Measurements from ENCODE around the gene SUSD4. TPM values are rescaled to one million over a fixed set of nuclear protein-coding genes. Genes with fewer than 3 reads are reported as not detected.
A peak's percentile ranks its signal among the peaks of the same experiment; 100 is the strongest.

SUSD4 gene
- total RNA-seq, 6 experiments from 2014 or later: 1.3 to 5.9 (median 2.8) TPM

DNA sequence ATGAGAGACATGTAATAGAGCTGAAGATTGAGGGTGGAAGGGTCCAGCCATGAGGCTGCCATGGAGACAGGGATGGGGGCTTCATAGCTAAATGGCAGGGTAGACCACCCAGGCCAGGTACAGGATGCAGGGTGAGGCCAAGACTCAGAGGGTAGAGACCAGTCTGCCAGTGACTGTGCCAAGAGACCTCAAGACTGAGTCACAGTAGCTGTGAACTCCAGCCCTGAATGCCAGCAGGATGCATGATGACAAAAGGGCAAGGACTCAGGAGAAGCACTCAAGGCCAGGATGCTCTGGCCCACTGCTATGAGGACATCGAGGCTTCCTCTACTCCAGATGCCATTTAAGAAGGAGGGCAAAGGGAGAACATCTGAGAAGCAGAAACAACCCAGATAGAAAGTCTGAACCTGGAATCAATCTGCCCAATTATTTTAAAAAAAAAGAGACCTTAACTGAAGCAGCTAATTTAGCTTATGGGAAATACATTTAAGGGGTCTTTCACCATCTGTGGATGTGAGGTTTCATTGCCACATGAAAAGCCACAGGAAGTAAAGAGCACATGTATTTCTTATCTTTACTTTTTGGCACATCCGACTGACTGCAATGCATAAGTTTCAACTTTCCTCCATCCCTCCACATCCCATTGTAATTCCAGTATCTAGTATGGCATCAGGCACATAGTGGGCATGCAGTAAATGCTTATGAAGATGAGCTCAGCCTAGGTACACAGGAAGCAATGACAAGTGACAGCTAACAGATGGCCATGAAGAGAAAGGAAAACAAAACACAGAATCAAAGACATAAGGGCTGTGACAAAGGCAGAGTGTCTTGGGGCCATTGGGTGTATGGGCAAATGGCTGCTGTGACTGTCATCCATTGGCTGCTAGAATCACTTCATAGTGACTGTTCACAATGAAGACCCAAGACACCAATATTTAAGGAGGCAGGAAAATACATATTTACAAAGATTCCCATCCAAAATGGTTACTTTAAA, 40.2 kb downstream of the SUSD4 start:
- no peak for ATAC-seq
- H3K4me3 ChIP-seq: no peak overlapping the region
- no peaks in the 10 kb centered on the region for H3K27me3 ChIP-seq
- no peak for TF ChIP-seq POLR2A (IDR thresholded peaks at IDR 0.05)
- TF ChIP-seq, protein P1, sequence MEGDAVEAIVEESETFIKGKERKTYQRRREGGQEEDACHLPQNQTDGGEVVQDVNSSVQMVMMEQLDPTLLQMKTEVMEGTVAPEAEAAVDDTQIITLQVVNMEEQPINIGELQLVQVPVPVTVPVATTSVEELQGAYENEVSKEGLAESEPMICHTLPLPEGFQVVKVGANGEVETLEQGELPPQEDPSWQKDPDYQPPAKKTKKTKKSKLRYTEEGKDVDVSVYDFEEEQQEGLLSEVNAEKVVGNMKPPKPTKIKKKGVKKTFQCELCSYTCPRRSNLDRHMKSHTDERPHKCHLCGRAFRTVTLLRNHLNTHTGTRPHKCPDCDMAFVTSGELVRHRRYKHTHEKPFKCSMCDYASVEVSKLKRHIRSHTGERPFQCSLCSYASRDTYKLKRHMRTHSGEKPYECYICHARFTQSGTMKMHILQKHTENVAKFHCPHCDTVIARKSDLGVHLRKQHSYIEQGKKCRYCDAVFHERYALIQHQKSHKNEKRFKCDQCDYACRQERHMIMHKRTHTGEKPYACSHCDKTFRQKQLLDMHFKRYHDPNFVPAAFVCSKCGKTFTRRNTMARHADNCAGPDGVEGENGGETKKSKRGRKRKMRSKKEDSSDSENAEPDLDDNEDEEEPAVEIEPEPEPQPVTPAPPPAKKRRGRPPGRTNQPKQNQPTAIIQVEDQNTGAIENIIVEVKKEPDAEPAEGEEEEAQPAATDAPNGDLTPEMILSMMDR (IDR thresholded peaks at IDR 0.05): no peak
- no peaks in the 10 kb centered on the region for H3K36me3 ChIP-seq
- H3K9me3 ChIP-seq: no peaks in the 10 kb centered on the region
- intact Hi-C loops (cut with DNase I): no loop called here
- H3K27ac ChIP-seq: no peak overlapping the region
- no peak for DNase-seq
- 46% methylated on average over 2 of the region's 2 CpGs for WGBS (ENCODE audit: insufficient coverage, low coverage, low lambda C conversion rate, missing lambda C conversion rate)
- H3K4me1 ChIP-seq: no peaks in the 10 kb centered on the region

DNA sequence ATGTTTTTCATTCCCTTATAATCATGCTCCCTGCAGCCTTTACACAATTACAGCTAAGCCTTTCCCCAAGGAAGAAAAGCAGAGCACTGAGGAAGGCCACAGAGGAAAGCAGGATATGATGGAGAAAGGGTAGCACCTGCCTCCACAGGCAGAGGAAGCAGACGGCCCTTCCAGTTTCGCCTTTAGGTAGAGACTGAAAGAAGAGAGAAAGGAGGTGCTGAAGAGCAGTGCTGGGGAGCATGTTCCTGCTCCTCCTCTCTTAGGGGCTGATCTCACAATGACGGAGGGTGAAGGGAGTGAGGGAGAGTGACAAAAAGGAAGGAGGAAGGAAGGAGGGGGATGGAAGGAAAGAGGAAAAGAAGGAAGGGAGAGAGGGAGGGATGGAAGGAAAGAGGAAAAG, 41.1 kb downstream of the SUSD4 start:
- Histone ChIP-seq H3K27me3 (no peaks in the 10 kb centered on the region), H3K4me3 (no peak overlapping the region), H3K36me3 (no peaks in the 10 kb centered on the region), H3K4me1 (no peaks in the 10 kb centered on the region), H3K9me3 (no peaks in the 10 kb centered on the region), H3K27ac (no peak overlapping the region)
- intact Hi-C loops (cut with DNase I): no loop called here
- ATAC-seq: no peak
- DNase-seq: no peak
- TF ChIP-seq, protein P1 (IDR thresholded peaks at IDR 0.05): no peak
- no peak for TF ChIP-seq POLR2A (IDR thresholded peaks at IDR 0.05)
- WGBS (ENCODE audit: insufficient coverage, low coverage, low lambda C conversion rate, missing lambda C conversion rate): 59% methylated on average over 2 of the region's 3 CpGs

DNA sequence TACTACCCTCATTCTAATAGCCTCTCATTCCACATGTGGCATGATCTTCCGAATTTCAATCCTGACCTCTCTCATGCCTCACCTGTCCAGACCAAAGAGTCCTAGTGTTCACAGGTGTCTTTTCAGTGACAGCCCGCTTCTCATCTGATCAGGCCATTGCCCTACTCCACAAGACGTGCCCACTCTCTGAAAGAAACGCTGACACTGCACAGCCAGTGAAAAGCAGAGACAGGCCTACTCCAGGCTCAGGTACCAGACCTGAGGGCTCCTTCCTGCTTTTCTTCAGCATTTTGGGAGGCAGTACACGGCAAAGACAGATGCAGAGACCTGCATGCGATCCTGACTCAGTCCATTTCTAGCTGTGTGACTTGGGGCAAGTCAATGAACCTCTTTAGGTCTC, 43.0 kb downstream of the SUSD4 start:
- ATAC-seq (no peak), DNase-seq (no peak)
- TF ChIP-seq, protein P1 (IDR thresholded peaks at IDR 0.05): no peak
- TF ChIP-seq POLR2A (IDR thresholded peaks at IDR 0.05): no peak
- 86% methylated on average over 5 of the region's 6 CpGs for WGBS (ENCODE audit: insufficient coverage, low coverage, low lambda C conversion rate, missing lambda C conversion rate)
- no peaks in the 10 kb centered on the region for H3K27me3 ChIP-seq
- no peak overlapping the region for H3K27ac ChIP-seq
- no peaks in the 10 kb centered on the region for H3K9me3 ChIP-seq
- H3K4me1 ChIP-seq: no peaks in the 10 kb centered on the region
- intact Hi-C loops (cut with DNase I): no loop called here
- H3K4me3 ChIP-seq: no peak overlapping the region
- no peaks in the 10 kb centered on the region for H3K36me3 ChIP-seq

DNA sequence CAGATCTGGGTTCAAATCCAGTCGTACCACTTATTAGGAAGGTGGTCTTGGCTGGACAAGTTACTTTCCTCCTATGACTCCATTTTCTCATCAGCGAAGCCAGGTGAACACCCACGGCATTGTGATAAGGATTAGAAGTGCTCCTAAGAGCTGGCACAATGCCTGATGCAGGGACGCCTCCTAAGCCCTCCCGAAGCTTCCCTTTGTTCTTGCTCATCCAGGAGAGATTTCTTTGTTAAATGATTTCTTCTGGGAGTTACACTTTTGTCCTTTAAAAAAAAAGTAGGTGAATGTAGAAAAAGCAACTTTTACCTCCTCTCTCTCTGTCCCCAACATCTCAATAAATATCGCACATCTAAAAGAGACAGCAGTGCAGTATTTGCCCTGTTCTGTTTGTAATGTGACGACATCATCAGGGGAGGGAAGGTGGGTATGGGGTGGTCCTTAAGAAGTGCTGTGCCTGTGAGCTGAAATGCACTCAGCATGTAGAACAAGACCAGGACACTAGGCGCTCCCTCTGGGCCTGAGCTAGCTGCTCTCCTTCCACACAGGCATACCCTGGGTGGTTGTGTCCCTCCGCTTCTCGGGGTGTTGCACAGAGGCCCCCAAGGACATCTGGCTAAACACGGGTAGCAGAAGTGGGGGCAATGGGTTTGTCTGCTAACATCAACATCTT, 43.9 kb downstream of the SUSD4 start:
- no peaks in the 10 kb centered on the region for H3K4me1 ChIP-seq
- no peaks in the 10 kb centered on the region for H3K36me3 ChIP-seq
- WGBS (ENCODE audit: insufficient coverage, low coverage, low lambda C conversion rate, missing lambda C conversion rate): 84% methylated on average over 8 of the region's 11 CpGs
- H3K9me3 ChIP-seq: no peaks in the 10 kb centered on the region
- no peak overlapping the region for H3K27ac ChIP-seq
- ATAC-seq (peak in 1 of 4 donors; percentile 14), DNase-seq (no peak)
- TF ChIP-seq, protein P1 (IDR thresholded peaks at IDR 0.05): no peak
- no peak for TF ChIP-seq POLR2A (IDR thresholded peaks at IDR 0.05)
- intact Hi-C loops (cut with DNase I): no loop called here
- no peak overlapping the region for H3K4me3 ChIP-seq
- H3K27me3 ChIP-seq: no peaks in the 10 kb centered on the region

All from right lobe of liver (tissue), 6 donors.